GM12878 (cell line): Measurements from ENCODE around the gene TMTC1. TPM values are rescaled to one million over a fixed set of nuclear protein-coding genes. Genes with fewer than 3 reads are reported as not detected.

Experiments
- ATAC-seq: fragments of 200-7000 bp; cut with Tn5 transposase; 3 replicates; pipeline ENCODE4 v1.9.1; 2020; ENCODE audit warnings: mild to moderate bottlenecking, moderate library complexity
- BruUV-seq: library from RNA; stranded (reverse); fragments of 400-500 nt; replicated peaks from 2 replicates; lab custom pipeline; 2021; lab: Mats Ljungman, UMichigan
- CTCF ChIA-PET: fragments of 300-600 bp; sonication (Branson Sonifier 250); formaldehyde crosslinking; extraction: SDS; loops from one replicate; lab custom pipeline; 2021; ENCODE audit warnings: inconsistent platforms; lab: Yijun Ruan, JAX
- POLR2A ChIA-PET: fragments of 350-600 bp; formaldehyde crosslinking; extraction: SDS; loops from one replicate; lab custom pipeline; 2021; ENCODE audit warnings: inconsistent platforms; lab: Charles Lee
- RAD21 ChIA-PET: fragments of 300-600 bp; sonication (Branson Sonifier 250); formaldehyde crosslinking; loops from one replicate; lab custom pipeline; 2023; ENCODE audit warnings: antibody characterized with exemption; ENCODE audit not compliant: unreplicated experiment; lab: Charles Lee
- SMC1A ChIA-PET: fragments of 300-600 bp; sonication (Branson Sonifier 250); formaldehyde crosslinking; loops from one replicate; lab custom pipeline; 2023; ENCODE audit not compliant: unreplicated experiment, uncharacterized antibody; lab: Charles Lee
- DNase-seq: peaks from one replicate; pipeline ENCODE4 v3.0.0-alpha.2; 2011; ENCODE audit warnings: low read depth, low spot score
- FAIRE-seq: peaks from 3 replicates; lab custom pipeline; 2011; peaks lifted over from hg19 to GRCh38; lab: Jason Lieb, UNC
- H2AFZ ChIP-seq: 2 replicates; pipeline ENCODE4 v1.6.0; 2011; ENCODE audit warnings: low read depth, low read length, control low read depth; ENCODE audit not compliant: control insufficient read depth
- H3K27ac ChIP-seq: 2 replicates; pipeline ENCODE4 v1.5.1; 2011; ENCODE audit warnings: control low read depth; ENCODE audit not compliant: control insufficient read depth, insufficient read depth
- H3K27me3 ChIP-seq, 2 experiments: replicated peaks in 1 of 2; 2 replicates each; pipeline versions ENCODE4 v1.6.0 to v1.6.1; 2011; ENCODE audit warnings: low read length in 1 of 2; ENCODE audit not compliant: control insufficient read depth in 2 of 2, insufficient read depth in 2 of 2
- H3K36me3 ChIP-seq, 2 experiments: 2 replicates each; pipeline ENCODE4 v1.5.1; 2011; ENCODE audit warnings: low read length in 1 of 2; ENCODE audit not compliant: control insufficient read depth in 2 of 2, insufficient read depth in 2 of 2
- H3K4me1 ChIP-seq: 2 replicates; pipeline ENCODE4 v1.6.1; 2011; ENCODE audit warnings: mild to moderate bottlenecking, low read length, moderate library complexity, mixed read lengths; ENCODE audit not compliant: control insufficient read depth, insufficient read depth
- H3K4me2 ChIP-seq: 2 replicates; pipeline ENCODE4 v1.6.0; 2011; ENCODE audit warnings: control low read depth; ENCODE audit not compliant: control insufficient read depth, insufficient read depth
- H3K4me3 ChIP-seq: fragments of 200-600 bp; sonication (generic); 2 replicates; pipeline ENCODE4 v1.5.1; 2016
- H3K79me2 ChIP-seq: 2 replicates; pipeline ENCODE4 v1.6.0; 2011; ENCODE audit warnings: low read length; ENCODE audit not compliant: control insufficient read depth, insufficient read depth
- H3K9ac ChIP-seq: 2 replicates; pipeline ENCODE4 v1.8.0; 2011; ENCODE audit warnings: low read length, control low read depth, mixed read lengths; ENCODE audit not compliant: control insufficient read depth, insufficient read depth
- H3K9me3 ChIP-seq: replicated peaks from 3 replicates; pipeline ENCODE4 v1.5.1; 2011; ENCODE audit warnings: mild to moderate bottlenecking, low read length; ENCODE audit not compliant: control insufficient read depth, insufficient read depth
- H4K20me1 ChIP-seq: 2 replicates; pipeline ENCODE4 v1.6.0; 2011; ENCODE audit not compliant: control insufficient read depth, insufficient read depth
- BCL11A ChIP-seq: IDR thresholded peaks from 2 replicates; pipeline ENCODE4 v1.6.1; 2011; ENCODE audit warnings: low read depth, low read length
- CBX5 ChIP-seq: sonication (generic); IDR thresholded peaks from 2 replicates; pipeline ENCODE4 v1.6.1; 2016; ENCODE audit warnings: low read depth, moderate library complexity, mild to moderate bottlenecking, inconsistent platforms
- EGR1 ChIP-seq, 2 experiments: IDR thresholded peaks; 1 replicate in 1 of 2; 2 replicates in 1 of 2; pipeline ENCODE4 v1.6.1; 2011 to 2012; ENCODE audit warnings: low read depth in 2 of 2, low read length in 2 of 2, borderline replicate concordance in 1 of 2, mild to moderate bottlenecking in 1 of 2, moderate library complexity in 1 of 2
- FOXK2 ChIP-seq: fragments of 450-650 bp; IDR thresholded peaks from 2 replicates; pipeline ENCODE4 v1.6.1; 2017; ENCODE audit warnings: mild to moderate bottlenecking, moderate library complexity
- FOXM1 ChIP-seq: IDR thresholded peaks from 2 replicates; pipeline ENCODE4 v1.6.1; 2012; ENCODE audit warnings: low read depth, mild to moderate bottlenecking, inconsistent platforms, low read length, moderate library complexity
- HDGF ChIP-seq: fragments of 450-650 bp; IDR thresholded peaks from 2 replicates; pipeline ENCODE4 v1.6.1; 2016; ENCODE audit warnings: antibody characterized with exemption
- IKZF1 ChIP-seq: fragments of 450-650 bp; conservative IDR thresholded peaks from 2 replicates; pipeline ENCODE4 v1.6.1; 2017; ENCODE audit warnings: antibody characterized with exemption, mild to moderate bottlenecking
- MEF2B ChIP-seq: fragments of 450-650 bp; IDR thresholded peaks from 2 replicates; pipeline ENCODE4 v1.6.1; 2018; ENCODE audit warnings: mild to moderate bottlenecking, moderate library complexity; ENCODE audit not compliant: partially characterized antibody, poor library complexity, severe bottlenecking
- NRF1 ChIP-seq: conservative IDR thresholded peaks from 2 replicates; pipeline ENCODE4 v1.6.1; 2011; ENCODE audit warnings: mild to moderate bottlenecking, low read depth, low read length, improper control_type of control experiment
- RAD51 ChIP-seq: fragments of 450-650 bp; IDR thresholded peaks from 2 replicates; pipeline ENCODE4 v1.6.1; 2016; ENCODE audit warnings: moderate library complexity, mild to moderate bottlenecking, inconsistent platforms
- SIX5 ChIP-seq: IDR thresholded peaks from 2 replicates; pipeline ENCODE4 v1.6.1; 2011; ENCODE audit warnings: mild to moderate bottlenecking, low read depth, low read length, moderate library complexity; ENCODE audit not compliant: severe bottlenecking
- TAF1 ChIP-seq: IDR thresholded peaks from 2 replicates; pipeline ENCODE4 v1.6.1; 2011; ENCODE audit warnings: mild to moderate bottlenecking, low read depth, low read length, borderline replicate concordance
- TCF12 ChIP-seq: IDR thresholded peaks from 2 replicates; pipeline ENCODE4 v1.6.1; 2011; ENCODE audit warnings: low read depth, mild to moderate bottlenecking, low read length
- TCF3 ChIP-seq: IDR thresholded peaks from 2 replicates; pipeline ENCODE4 v1.6.1; 2012; ENCODE audit warnings: low read depth, mild to moderate bottlenecking, low read length, borderline replicate concordance; ENCODE audit not compliant: insufficient read depth
- ZNF217 ChIP-seq: fragments of 450-650 bp; IDR thresholded peaks from 2 replicates; pipeline ENCODE4 v1.6.1; 2017; ENCODE audit warnings: antibody characterized with exemption, mild to moderate bottlenecking
- ZNF384 ChIP-seq: IDR thresholded peaks from 2 replicates; pipeline ENCODE4 v1.6.1; 2012; ENCODE audit warnings: low read depth, mild to moderate bottlenecking, low read length, improper control_type of control experiment, borderline replicate concordance
- WGBS: methylation state at CpG from one replicate; pipeline ENCODE4 v1.1.6; 2016; ENCODE audit warnings: low lambda C conversion rate; ENCODE audit not compliant: insufficient replicate concordance, insufficient coverage; ENCODE audit errors: missing lambda C conversion rate; 5-methylcytosine and 5-hydroxymethylcytosine counted together
- in situ Hi-C: fragments of 300-500 bp; cut with MboI; formaldehyde crosslinking; loops from 9 replicates; pipeline ENCODE4 v1.14.3; 2018; ENCODE audit warnings: mixed read lengths
- intact Hi-C: fragments of 100-400 bp; cut with micrococcal nuclease; formaldehyde crosslinking; loops from one replicate; pipeline ENCODE4 v1.14.2; 2022; ENCODE audit not compliant: unreplicated experiment
- polyA plus RNA-seq, 11 experiments: library from polyadenylated mRNA; depleted of rRNA in 4 of 11; unstranded in 6 of 11; stranded (reverse) in 5 of 11; fragments of >200 nt; fragmentation: Nextera tagmentation in 4 of 11; fragmentation: Illumina TruSeq in 1 of 11; extraction: Ambion mirVana in 4 of 11; extraction: Trizol in 1 of 11; gene quantifications; 1 replicate in 1 of 11; 2 replicates in 10 of 11; pipeline versions ENCODE4 v1.2.1 to v1.2.3, GENCODE V29; 2011 to 2016; ENCODE audit warnings: inconsistent platforms in 2 of 11, missing spikeins in 2 of 11, low read depth in 1 of 11
- total RNA-seq, 4 experiments: library from RNA; depleted of rRNA in 3 of 4; stranded (reverse); fragments of >200 nt in 3 of 4; fragmentation: Illumina TruSeq in 1 of 4; extraction: Trizol in 1 of 4; gene quantifications; 2 replicates each; pipeline versions ENCODE4 v1.2.1 to v1.2.3, GENCODE V29; 2013 to 2021
- TF ChIP-seq, protein P1 (sequence below): fragments of 450-650 bp; IDR thresholded peaks from 2 replicates; pipeline ENCODE4 v1.6.1; 2016; ENCODE audit warnings: mild to moderate bottlenecking, moderate library complexity, borderline replicate concordance
- TF ChIP-seq, protein P2 (sequence below): fragments of 150-350 bp; IDR thresholded peaks from 2 replicates; pipeline ENCODE4 v1.6.1; 2014; ENCODE audit warnings: mild to moderate bottlenecking, low read depth, low read length
- TF ChIP-seq, protein P3 (sequence below): fragments of 450-650 bp; IDR thresholded peaks from 2 replicates; pipeline ENCODE4 v1.6.1; 2017; ENCODE audit warnings: mild to moderate bottlenecking

Gene TMTC1
- total and polyA plus RNA-seq, 10 of the 15 experiments (the other 5 are each of a cell fraction or from before 2014, with no cell fraction given): 0.10 to 20.9 (median 0.57) TPM

GRCh38 chr12:29707846-29708245 is 75.9 kb downstream of the TMTC1 start:
- Histone ChIP-seq H3K79me2 (no peaks in the 10 kb centered on the region), H3K27me3 (no peaks in the 10 kb centered on the region), H3K9me3 (no peaks in the 10 kb centered on the region), H4K20me1 (no peaks in the 10 kb centered on the region), H3K27ac (no peak overlapping the region), H3K4me2 (no peak overlapping the region), H3K36me3 (no peaks in the 10 kb centered on the region), H3K4me1 (no peaks in the 10 kb centered on the region), H2AFZ (no peak overlapping the region), H3K9ac (no peak overlapping the region), H3K4me3 (no peak overlapping the region)
- POLR2A ChIA-PET: interaction anchor here (0.5 kb wide), 1 partner anchor 11 kb away, joined by 3 read pairs; no protein-coding TSS in a partner anchor
- no TSS peak for BruUV-seq
- SMC1A ChIA-PET: interaction anchor here (1.1 to 1.6 kb wide), 3 partner anchors 9 to 194 kb away, joined by 3 to 5 read pairs (median 3); no protein-coding TSS in a partner anchor
- ATAC-seq (no peak), DNase-seq (no peak), FAIRE-seq (no peak)
- CTCF ChIA-PET: interaction anchor here (1.0 kb wide), 1 partner anchor 12 kb away, joined by 4 read pairs; no protein-coding TSS in a partner anchor
- WGBS: 24% methylated on average over 2 of the region's 2 CpGs
- in situ Hi-C loops (no loop called here), intact Hi-C loops (no loop called here)
- RAD21 ChIA-PET: no interaction called here
- TF ChIP-seq IKZF1 (no peak), FOXM1 (no peak), EGR1 (IDR thresholded peaks at IDR 0.05; ENCODE audit: borderline replicate concordance in 1 of 2, low read depth in 2 of 2, low read length in 2 of 2) (no peak), TCF3 (no peak), FOXK2 (no peak), SIX5 (no peak), ZNF217 (no peak), RAD51 (no peak), NRF1 (no peak), ZNF384 (no peak), TCF12 (no peak), HDGF (no peak), TAF1 (no peak), BCL11A (no peak), MEF2B (no peak), CBX5 (no peak)
- TF ChIP-seq, protein P1, sequence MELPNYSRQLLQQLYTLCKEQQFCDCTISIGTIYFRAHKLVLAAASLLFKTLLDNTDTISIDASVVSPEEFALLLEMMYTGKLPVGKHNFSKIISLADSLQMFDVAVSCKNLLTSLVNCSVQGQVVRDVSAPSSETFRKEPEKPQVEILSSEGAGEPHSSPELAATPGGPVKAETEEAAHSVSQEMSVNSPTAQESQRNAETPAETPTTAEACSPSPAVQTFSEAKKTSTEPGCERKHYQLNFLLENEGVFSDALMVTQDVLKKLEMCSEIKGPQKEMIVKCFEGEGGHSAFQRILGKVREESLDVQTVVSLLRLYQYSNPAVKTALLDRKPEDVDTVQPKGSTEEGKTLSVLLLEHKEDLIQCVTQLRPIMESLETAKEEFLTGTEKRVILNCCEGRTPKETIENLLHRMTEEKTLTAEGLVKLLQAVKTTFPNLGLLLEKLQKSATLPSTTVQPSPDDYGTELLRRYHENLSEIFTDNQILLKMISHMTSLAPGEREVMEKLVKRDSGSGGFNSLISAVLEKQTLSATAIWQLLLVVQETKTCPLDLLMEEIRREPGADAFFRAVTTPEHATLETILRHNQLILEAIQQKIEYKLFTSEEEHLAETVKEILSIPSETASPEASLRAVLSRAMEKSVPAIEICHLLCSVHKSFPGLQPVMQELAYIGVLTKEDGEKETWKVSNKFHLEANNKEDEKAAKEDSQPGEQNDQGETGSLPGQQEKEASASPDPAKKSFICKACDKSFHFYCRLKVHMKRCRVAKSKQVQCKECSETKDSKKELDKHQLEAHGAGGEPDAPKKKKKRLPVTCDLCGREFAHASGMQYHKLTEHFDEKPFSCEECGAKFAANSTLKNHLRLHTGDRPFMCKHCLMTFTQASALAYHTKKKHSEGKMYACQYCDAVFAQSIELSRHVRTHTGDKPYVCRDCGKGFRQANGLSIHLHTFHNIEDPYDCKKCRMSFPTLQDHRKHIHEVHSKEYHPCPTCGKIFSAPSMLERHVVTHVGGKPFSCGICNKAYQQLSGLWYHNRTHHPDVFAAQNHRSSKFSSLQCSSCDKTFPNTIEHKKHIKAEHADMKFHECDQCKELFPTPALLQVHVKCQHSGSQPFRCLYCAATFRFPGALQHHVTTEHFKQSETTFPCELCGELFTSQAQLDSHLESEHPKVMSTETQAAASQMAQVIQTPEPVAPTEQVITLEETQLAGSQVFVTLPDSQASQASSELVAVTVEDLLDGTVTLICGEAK: no peak
- TF ChIP-seq, protein P2, sequence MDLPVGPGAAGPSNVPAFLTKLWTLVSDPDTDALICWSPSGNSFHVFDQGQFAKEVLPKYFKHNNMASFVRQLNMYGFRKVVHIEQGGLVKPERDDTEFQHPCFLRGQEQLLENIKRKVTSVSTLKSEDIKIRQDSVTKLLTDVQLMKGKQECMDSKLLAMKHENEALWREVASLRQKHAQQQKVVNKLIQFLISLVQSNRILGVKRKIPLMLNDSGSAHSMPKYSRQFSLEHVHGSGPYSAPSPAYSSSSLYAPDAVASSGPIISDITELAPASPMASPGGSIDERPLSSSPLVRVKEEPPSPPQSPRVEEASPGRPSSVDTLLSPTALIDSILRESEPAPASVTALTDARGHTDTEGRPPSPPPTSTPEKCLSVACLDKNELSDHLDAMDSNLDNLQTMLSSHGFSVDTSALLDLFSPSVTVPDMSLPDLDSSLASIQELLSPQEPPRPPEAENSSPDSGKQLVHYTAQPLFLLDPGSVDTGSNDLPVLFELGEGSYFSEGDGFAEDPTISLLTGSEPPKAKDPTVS: no peak
- TF ChIP-seq, protein P3, sequence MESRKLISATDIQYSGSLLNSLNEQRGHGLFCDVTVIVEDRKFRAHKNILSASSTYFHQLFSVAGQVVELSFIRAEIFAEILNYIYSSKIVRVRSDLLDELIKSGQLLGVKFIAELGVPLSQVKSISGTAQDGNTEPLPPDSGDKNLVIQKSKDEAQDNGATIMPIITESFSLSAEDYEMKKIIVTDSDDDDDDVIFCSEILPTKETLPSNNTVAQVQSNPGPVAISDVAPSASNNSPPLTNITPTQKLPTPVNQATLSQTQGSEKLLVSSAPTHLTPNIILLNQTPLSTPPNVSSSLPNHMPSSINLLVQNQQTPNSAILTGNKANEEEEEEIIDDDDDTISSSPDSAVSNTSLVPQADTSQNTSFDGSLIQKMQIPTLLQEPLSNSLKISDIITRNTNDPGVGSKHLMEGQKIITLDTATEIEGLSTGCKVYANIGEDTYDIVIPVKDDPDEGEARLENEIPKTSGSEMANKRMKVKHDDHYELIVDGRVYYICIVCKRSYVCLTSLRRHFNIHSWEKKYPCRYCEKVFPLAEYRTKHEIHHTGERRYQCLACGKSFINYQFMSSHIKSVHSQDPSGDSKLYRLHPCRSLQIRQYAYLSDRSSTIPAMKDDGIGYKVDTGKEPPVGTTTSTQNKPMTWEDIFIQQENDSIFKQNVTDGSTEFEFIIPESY: no peak
